Measurements from ENCODE around the gene GGNBP2.

GGNBP2 gene

GRCh38 chr17:36616061-36617029 lies 71.6 kb downstream of the GGNBP2 start:
- Histone ChIP-seq H3K36me3 (ENCODE audit: control insufficient read depth, insufficient read depth, low read length) (no peaks in the 10 kb centered on the region), H3K27me3 (ENCODE audit: control insufficient read depth, insufficient read depth, low read length) (no peaks in the 10 kb centered on the region), H3K9ac (ENCODE audit: low read length) (no peak overlapping the region), H3K4me3 (ENCODE audit: low read depth, low read length) (no peak overlapping the region), H3K27ac (ENCODE audit: low read depth, low read length) (no peak overlapping the region), H3K9me3 (ENCODE audit: control insufficient read depth, insufficient read depth, low read depth, low read length) (no peaks in the 10 kb centered on the region), H3K4me1 (ENCODE audit: control insufficient read depth, insufficient read depth, low read length) (peaks cover 22% of the 10 kb centered on the region)

- Histone ChIP-seq H3K27ac (ENCODE audit: low read depth, low read length) (no peak overlapping the region), H3K9ac (ENCODE audit: low read length) (no peak overlapping the region), H3K4me3 (ENCODE audit: low read depth, low read length) (no peak overlapping the region), H3K9me3 (ENCODE audit: control insufficient read depth, insufficient read depth, low read depth, low read length) (no peaks in the 10 kb centered on the region), H3K27me3 (ENCODE audit: control insufficient read depth, insufficient read depth, low read length) (no peaks in the 10 kb centered on the region), H3K36me3 (ENCODE audit: control insufficient read depth, insufficient read depth, low read length) (no peaks in the 10 kb centered on the region), H3K4me1 (ENCODE audit: control insufficient read depth, insufficient read depth, low read length) (peaks cover 22% of the 10 kb centered on the region)
Observed at GRCh38 chr17:36617773-36618172, 73.1 kb downstream of the GGNBP2 start.

DNA sequence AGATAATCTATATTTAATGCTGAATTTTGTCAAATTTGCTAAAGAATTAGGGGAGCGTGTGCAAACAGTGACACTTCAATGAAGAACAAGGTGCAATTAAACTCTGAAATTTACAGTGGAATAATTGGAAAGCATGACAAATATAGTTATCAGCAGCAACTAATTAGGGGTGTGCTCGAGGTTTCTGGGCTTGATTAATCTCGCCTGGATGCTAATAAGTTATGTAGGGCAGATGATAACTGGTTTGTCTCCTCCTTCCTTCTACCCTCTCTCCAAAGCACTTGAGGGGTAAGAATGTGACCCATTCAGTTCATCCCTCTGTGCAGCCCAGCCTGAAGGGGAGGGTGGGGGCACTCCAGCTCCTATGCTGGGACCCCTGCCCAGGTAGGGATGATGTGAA lies 78.6 kb downstream of the GGNBP2 start:
- Histone ChIP-seq H3K9ac (ENCODE audit: low read length) (no peak overlapping the region), H3K9me3 (ENCODE audit: control insufficient read depth, insufficient read depth, low read depth, low read length) (no peaks in the 10 kb centered on the region), H3K4me3 (ENCODE audit: low read depth, low read length) (no peak overlapping the region), H3K27me3 (ENCODE audit: control insufficient read depth, insufficient read depth, low read length) (no peaks in the 10 kb centered on the region), H3K36me3 (ENCODE audit: control insufficient read depth, insufficient read depth, low read length) (no peaks in the 10 kb centered on the region), H3K27ac (ENCODE audit: low read depth, low read length) (no peak overlapping the region), H3K4me1 (ENCODE audit: control insufficient read depth, insufficient read depth, low read length) (no peaks in the 10 kb centered on the region; the same call in 1 of the 2 replicates)

- no peak overlapping the region for H3K27ac ChIP-seq (ENCODE audit: low read depth, low read length)
- peaks cover 5% of the 10 kb centered on the region; the same call in 1 of the 2 replicates for H3K4me1 ChIP-seq (ENCODE audit: control insufficient read depth, insufficient read depth, low read length)
- no peaks in the 10 kb centered on the region for H3K9me3 ChIP-seq (ENCODE audit: control insufficient read depth, insufficient read depth, low read depth, low read length)
- H3K4me3 ChIP-seq (ENCODE audit: low read depth, low read length): no peak overlapping the region
- no peaks in the 10 kb centered on the region for H3K36me3 ChIP-seq (ENCODE audit: control insufficient read depth, insufficient read depth, low read length)
- no peaks in the 10 kb centered on the region for H3K27me3 ChIP-seq (ENCODE audit: control insufficient read depth, insufficient read depth, low read length)
- no peak overlapping the region for H3K9ac ChIP-seq (ENCODE audit: low read length)
Observed at GRCh38 chr17:36625188-36625587, 80.5 kb downstream of the GGNBP2 start.

DNA sequence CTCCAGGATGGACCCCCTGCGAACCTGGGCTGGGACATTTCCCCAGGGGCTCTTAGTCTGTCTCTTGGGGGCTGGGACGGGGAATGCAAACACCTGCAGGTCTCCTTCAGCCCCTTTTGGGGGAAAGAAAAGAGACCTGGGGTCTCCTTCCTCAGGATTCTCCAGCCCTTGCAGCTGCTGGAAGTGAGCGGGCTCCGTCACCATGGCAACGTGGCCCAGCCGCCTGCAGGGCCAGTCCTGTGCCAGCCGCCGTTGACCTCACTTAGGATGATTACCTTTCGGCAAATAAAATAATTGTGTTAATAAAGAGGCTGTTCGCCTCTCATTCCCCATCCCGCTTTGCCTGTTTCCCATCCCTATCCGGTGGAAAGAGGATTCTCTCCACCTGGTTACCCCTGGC lies 82.4 kb downstream of the GGNBP2 start:
- peaks cover 16% of the 10 kb centered on the region for H3K27me3 ChIP-seq (ENCODE audit: control insufficient read depth, insufficient read depth, low read length)
- H3K9ac ChIP-seq (ENCODE audit: low read length): no peak overlapping the region
- no peaks in the 10 kb centered on the region for H3K9me3 ChIP-seq (ENCODE audit: control insufficient read depth, insufficient read depth, low read depth, low read length)
- H3K4me3 ChIP-seq (ENCODE audit: low read depth, low read length): no peak overlapping the region
- no peak overlapping the region for H3K27ac ChIP-seq (ENCODE audit: low read depth, low read length)
- peaks cover 6% of the 10 kb centered on the region; the same call in 1 of the 2 replicates for H3K4me1 ChIP-seq (ENCODE audit: control insufficient read depth, insufficient read depth, low read length)
- no peaks in the 10 kb centered on the region for H3K36me3 ChIP-seq (ENCODE audit: control insufficient read depth, insufficient read depth, low read length)

DNA sequence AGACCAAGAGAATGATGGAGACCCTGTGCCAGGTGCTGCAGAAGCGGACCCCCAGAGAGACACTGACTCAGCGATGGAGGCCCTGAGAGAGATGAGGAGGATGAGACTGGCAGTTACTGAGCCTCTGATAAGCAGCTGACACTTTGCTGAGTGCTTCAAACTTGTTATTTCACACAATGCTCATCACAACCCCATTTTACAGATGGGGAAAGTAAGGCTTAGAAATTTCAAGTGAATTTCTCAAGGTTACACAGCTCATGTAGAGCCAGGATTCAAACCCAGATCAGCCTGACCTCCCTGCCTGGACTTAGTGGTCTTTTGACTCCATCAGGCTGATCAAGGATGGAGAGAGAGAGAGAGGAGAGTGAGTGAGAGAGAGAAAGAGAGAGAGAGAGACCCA lies 83.9 kb downstream of the GGNBP2 start:
- Histone ChIP-seq H3K9ac (ENCODE audit: low read length) (no peak overlapping the region), H3K27ac (ENCODE audit: low read depth, low read length) (no peak overlapping the region), H3K9me3 (ENCODE audit: control insufficient read depth, insufficient read depth, low read depth, low read length) (no peaks in the 10 kb centered on the region), H3K4me1 (ENCODE audit: control insufficient read depth, insufficient read depth, low read length) (peaks cover 21% of the 10 kb centered on the region), H3K4me3 (ENCODE audit: low read depth, low read length) (no peak overlapping the region), H3K27me3 (ENCODE audit: control insufficient read depth, insufficient read depth, low read length) (peaks cover 26% of the 10 kb centered on the region), H3K36me3 (ENCODE audit: control insufficient read depth, insufficient read depth, low read length) (no peaks in the 10 kb centered on the region)

DNA sequence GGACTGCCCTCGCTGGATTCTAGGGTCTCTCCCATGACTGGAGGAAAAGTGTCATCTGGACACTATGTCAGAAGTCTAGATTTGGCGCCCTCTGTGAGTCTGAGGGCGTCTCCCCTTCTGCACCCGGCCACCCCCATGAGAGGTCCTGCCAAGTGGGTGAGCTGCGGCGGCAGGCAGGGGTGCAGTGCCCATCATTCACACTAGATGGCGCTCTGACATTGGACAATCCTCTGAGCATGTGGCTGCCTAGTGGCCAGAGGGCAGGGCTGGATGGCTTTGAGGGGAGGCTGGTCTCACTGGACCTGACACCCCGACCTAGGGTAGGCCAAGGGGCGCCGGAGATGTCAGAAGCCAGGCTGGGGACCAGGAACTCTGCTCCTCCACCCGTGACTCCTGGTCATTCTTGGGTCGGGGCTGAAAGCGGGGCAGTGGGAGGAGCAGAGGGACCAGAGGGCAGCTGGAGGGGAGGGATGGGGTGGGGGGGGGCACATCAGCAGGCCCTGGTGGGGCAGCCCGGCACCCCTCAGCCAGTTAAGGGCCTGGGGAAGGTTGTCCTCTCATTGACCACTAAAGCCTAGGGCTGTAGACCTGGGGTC lies 84.6 kb downstream of the GGNBP2 start:
- Histone ChIP-seq H3K9ac (ENCODE audit: low read length) (no peak overlapping the region), H3K9me3 (ENCODE audit: control insufficient read depth, insufficient read depth, low read depth, low read length) (no peaks in the 10 kb centered on the region), H3K27ac (ENCODE audit: low read depth, low read length) (no peak overlapping the region), H3K36me3 (ENCODE audit: control insufficient read depth, insufficient read depth, low read length) (no peaks in the 10 kb centered on the region), H3K27me3 (ENCODE audit: control insufficient read depth, insufficient read depth, low read length) (peaks cover 26% of the 10 kb centered on the region), H3K4me3 (ENCODE audit: low read depth, low read length) (no peak overlapping the region), H3K4me1 (ENCODE audit: control insufficient read depth, insufficient read depth, low read length) (peaks cover 23% of the 10 kb centered on the region)

- H3K4me3 ChIP-seq (ENCODE audit: low read depth, low read length): no peak overlapping the region
- peaks cover 26% of the 10 kb centered on the region for H3K27me3 ChIP-seq (ENCODE audit: control insufficient read depth, insufficient read depth, low read length)
- H3K4me1 ChIP-seq (ENCODE audit: control insufficient read depth, insufficient read depth, low read length): peaks cover 23% of the 10 kb centered on the region
- H3K9ac ChIP-seq (ENCODE audit: low read length): no peak overlapping the region
- no peak overlapping the region for H3K27ac ChIP-seq (ENCODE audit: low read depth, low read length)
- no peaks in the 10 kb centered on the region for H3K36me3 ChIP-seq (ENCODE audit: control insufficient read depth, insufficient read depth, low read length)
- no peaks in the 10 kb centered on the region for H3K9me3 ChIP-seq (ENCODE audit: control insufficient read depth, insufficient read depth, low read depth, low read length)
Observed at GRCh38 chr17:36629970-36630502, 85.3 kb downstream of the GGNBP2 start.

GRCh38 chr17:36631022-36631421 lies 86.3 kb downstream of the GGNBP2 start:
- Histone ChIP-seq H3K27ac (ENCODE audit: low read depth, low read length) (no peak overlapping the region), H3K9me3 (ENCODE audit: control insufficient read depth, insufficient read depth, low read depth, low read length) (no peaks in the 10 kb centered on the region), H3K4me3 (ENCODE audit: low read depth, low read length) (no peak overlapping the region), H3K27me3 (ENCODE audit: control insufficient read depth, insufficient read depth, low read length) (peaks cover 26% of the 10 kb centered on the region), H3K4me1 (ENCODE audit: control insufficient read depth, insufficient read depth, low read length) (peaks cover 23% of the 10 kb centered on the region), H3K9ac (ENCODE audit: low read length) (no peak overlapping the region), H3K36me3 (ENCODE audit: control insufficient read depth, insufficient read depth, low read length) (no peaks in the 10 kb centered on the region)

DNA sequence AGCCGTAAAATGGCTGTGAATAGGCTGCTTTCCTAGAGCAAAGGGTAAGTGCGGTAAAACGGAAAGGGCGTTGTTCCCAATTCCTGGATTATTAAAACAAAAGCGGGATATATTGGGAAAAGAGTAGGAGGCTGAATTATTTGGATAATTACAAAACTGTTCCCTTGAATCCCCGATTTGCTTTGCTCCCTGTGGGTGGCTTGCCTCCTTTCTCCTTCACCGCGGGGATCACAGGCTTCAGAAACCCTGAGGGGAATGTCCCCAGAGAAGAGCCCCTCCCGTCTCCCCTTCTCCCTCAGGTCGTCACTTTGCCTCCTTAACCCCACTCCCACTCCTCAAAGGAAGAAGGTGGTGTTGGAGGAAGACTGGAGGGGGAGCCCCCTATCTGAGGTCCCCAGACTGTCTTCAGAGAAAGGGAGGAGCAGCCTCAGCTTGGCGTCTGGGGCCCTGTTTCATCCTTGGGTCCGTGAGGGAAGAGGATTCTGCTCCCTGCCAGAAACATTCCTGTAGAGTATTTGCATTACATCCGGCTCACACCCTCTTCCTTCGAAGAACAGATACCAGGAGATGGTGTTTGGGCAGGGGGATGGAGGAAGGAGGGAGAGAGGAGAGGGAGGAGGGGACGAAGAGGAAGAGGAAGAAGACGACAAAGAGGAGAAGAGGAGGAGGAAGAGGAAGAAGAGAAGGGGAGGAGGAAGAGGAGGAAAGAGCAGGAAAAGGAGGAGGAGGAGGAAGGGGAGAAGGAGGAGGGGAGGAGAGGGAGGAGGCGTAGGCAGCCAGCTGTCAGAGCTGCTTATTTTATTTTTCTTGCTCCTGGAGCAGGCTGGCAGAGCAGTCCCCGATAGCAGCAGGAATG lies 88.4 kb downstream of the GGNBP2 start:
- peaks cover 23% of the 10 kb centered on the region for H3K4me1 ChIP-seq (ENCODE audit: control insufficient read depth, insufficient read depth, low read length)
- no peaks in the 10 kb centered on the region for H3K36me3 ChIP-seq (ENCODE audit: control insufficient read depth, insufficient read depth, low read length)
- no peaks in the 10 kb centered on the region for H3K9me3 ChIP-seq (ENCODE audit: control insufficient read depth, insufficient read depth, low read depth, low read length)
- peak overlapping the region; percentile 42 for H3K4me3 ChIP-seq (ENCODE audit: low read depth, low read length)
- no peak overlapping the region for H3K27ac ChIP-seq (ENCODE audit: low read depth, low read length)
- H3K9ac ChIP-seq (ENCODE audit: low read length): no peak overlapping the region
- H3K27me3 ChIP-seq (ENCODE audit: control insufficient read depth, insufficient read depth, low read length): peaks cover 30% of the 10 kb centered on the region

All from HUES6 (cell line).